GM08714 (cell line): ENCODE data around the gene ZNF628.
"Not testable (repeated sequence)": the region's sequence is repeated elsewhere in the genome, so short reads cannot be mapped to it uniquely, and the experiment has no call there.

Source experiments
- H3K4me3 ChIP-seq: fragments of 200-500 bp; sonication (Bioruptor generic); 2 replicates; pipeline ENCODE4 v1.5.1; 2014; ENCODE audit warnings: mild to moderate bottlenecking, low read length, inconsistent platforms
- ZNF274 ChIP-seq: IDR thresholded peaks from 2 replicates; pipeline ENCODE4 v1.6.1; 2012; ENCODE audit warnings: mild to moderate bottlenecking, low read depth, low read length

Gene ZNF628

GRCh38 chr19:55443045-55443823 is 33.2 kb upstream of the ZNF628 start, which contains the start of gene SHISA7:
Gene SHISA7, minus strand, starts transcription at chr19:55443300. Its CDS starts 437 bp downstream, at chr19:55442863.
- no peak for TF ChIP-seq ZNF274
- no peak within 1 kb of the TSS for H3K4me3 ChIP-seq

- H3K4me3 ChIP-seq: no peak overlapping the region
- no peak for TF ChIP-seq ZNF274
Measured at GRCh38 chr19:55443824-55444480, 32.5 kb upstream of the ZNF628 start.

GRCh38 chr19:55444646-55445045 is 31.8 kb upstream of the ZNF628 start:
- TF ChIP-seq ZNF274: no peak
- no peak overlapping the region for H3K4me3 ChIP-seq

GRCh38 chr19:55446060-55446459 is 30.4 kb upstream of the ZNF628 start:
- no peak overlapping the region for H3K4me3 ChIP-seq

GRCh38 chr19:55447421-55448174 is 28.8 kb upstream of the ZNF628 start:
- TF ChIP-seq ZNF274: no peak
- no peak overlapping the region for H3K4me3 ChIP-seq

More at GRCh38 chr19:55446060-55446459, 30.4 kb upstream of the ZNF628 start:
- TF ChIP-seq ZNF274: no peak

- H3K4me3 ChIP-seq: not testable (repeated sequence)
Measured at GRCh38 chr19:55448175-55448490, 28.3 kb upstream of the ZNF628 start.

- no peak overlapping the region for H3K4me3 ChIP-seq
- TF ChIP-seq ZNF274: no peak
Measured at GRCh38 chr19:55449469-55449868, 26.9 kb upstream of the ZNF628 start.

- TF ChIP-seq ZNF274: no peak
- no peak overlapping the region for H3K4me3 ChIP-seq
Measured at GRCh38 chr19:55451163-55451964, 25.1 kb upstream of the ZNF628 start.

GRCh38 chr19:55451965-55452748 is 24.3 kb upstream of the ZNF628 start:
- H3K4me3 ChIP-seq: no peak overlapping the region
- TF ChIP-seq ZNF274: no peak

- TF ChIP-seq ZNF274: no peak
- no peak overlapping the region for H3K4me3 ChIP-seq
Measured at GRCh38 chr19:55452749-55453346, 23.6 kb upstream of the ZNF628 start.

- no peak overlapping the region for H3K4me3 ChIP-seq
Measured at GRCh38 chr19:55453511-55454260, 22.7 kb upstream of the ZNF628 start.

GRCh38 chr19:55454787-55455243 is 21.6 kb upstream of the ZNF628 start:
- H3K4me3 ChIP-seq: no peak overlapping the region
- no peak for TF ChIP-seq ZNF274

More at GRCh38 chr19:55453511-55454260, 22.7 kb upstream of the ZNF628 start:
- TF ChIP-seq ZNF274: no peak
